T-helper 22 cell (primary cell): ENCODE measurements around the gene XPO5.
"Not testable (repeated sequence)": the region's sequence is repeated elsewhere in the genome, so short reads cannot be mapped to it uniquely, and the experiment has no call there.

Experiments
- DNase-seq: peaks from one replicate; pipeline ENCODE4 v3.0.0-alpha.2; 2020; ENCODE audit warnings: low read depth

Gene XPO5

GRCh38 chr6:43517505-43518357 lies 58.1 kb downstream of the XPO5 start:
- no peak for DNase-seq

GRCh38 chr6:43516697-43517504 lies 58.9 kb downstream of the XPO5 start, which contains the start of the genes POLR1C and YIPF3:
POLR1C (plus strand) TSS chr6:43517089; CDS start chr6:43517110, 21 bp downstream.
YIPF3 (minus strand) TSS chr6:43516926; CDS start chr6:43516807, 119 bp downstream.
- peak; percentile 92 for DNase-seq

DNA sequence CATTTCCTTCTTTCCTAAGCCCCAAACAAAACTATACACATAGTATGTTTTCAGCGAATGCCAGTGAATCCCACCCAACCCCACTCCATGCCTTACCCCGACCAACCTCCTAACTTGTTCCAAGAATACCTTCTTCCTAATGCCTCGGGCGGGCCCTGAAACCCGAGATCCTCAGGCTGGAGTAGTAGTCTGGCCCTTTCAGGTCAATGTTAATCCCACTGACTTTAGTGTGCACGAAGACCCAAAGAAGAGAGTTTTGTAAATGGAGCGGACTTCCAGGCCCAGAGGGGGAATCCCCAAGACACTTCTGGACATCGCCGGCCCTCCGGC lies 59.5 kb downstream of the XPO5 start:
- DNase-seq, result no peak

GRCh38 chr6:43515808-43516207 lies 60.0 kb downstream of the XPO5 start:
- no peak for DNase-seq

- DNase-seq, result no peak
Observed at GRCh38 chr6:43511824-43512415, 63.9 kb downstream of the XPO5 start.

- DNase-seq, result no peak
Observed at GRCh38 chr6:43510827-43511163, 65.0 kb downstream of the XPO5 start.

GRCh38 chr6:43509984-43510826 lies 65.6 kb downstream of the XPO5 start, which contains the start of gene LRRC73:
LRRC73 (minus strand) TSS chr6:43510346; CDS start chr6:43509785, 561 bp downstream.
- peak; percentile 67 for DNase-seq

GRCh38 chr6:43509142-43509983 lies 66.5 kb downstream of the XPO5 start:
- no peak for DNase-seq

- DNase-seq, result no peak
Observed at GRCh38 chr6:43508481-43509141, 67.2 kb downstream of the XPO5 start.

DNA sequence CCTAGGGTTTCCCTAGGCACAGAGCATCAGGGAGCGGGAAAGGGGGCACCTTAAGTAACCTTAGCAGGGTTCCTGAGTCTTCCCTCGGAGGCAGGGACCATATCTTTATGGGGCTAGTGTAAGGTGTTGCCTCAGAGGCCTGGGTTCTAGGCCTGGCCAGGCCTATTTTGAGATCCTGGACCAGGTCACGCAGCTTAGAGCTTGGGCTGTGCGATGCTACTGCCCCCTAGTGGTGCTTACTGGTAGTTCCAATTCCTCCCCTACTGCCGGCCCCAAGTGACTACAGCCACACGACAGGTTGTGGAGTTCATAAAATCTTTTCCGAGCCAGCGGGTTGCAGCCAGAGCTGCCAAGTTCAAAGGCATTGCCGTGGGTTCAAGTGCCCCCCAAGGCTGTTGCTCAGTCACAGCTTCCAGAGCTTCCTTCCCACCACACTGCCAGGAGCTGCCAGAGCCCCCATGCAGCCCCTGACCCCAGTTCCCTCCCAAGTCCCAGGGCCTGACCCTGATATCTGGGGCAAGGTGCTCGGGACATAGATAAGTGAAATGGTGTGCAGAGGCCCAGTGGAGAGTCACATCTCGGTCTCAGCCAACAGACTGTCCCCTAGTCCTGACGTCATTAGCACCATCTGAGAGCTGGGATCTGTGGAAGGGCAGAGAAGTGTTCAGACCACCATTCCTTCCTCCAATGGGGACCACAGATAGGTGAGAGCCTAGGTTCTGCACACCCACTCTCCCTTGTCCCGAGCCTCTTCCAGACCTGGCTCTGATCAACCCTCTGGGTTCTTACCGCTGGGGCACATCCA lies 69.0 kb downstream of the XPO5 start:
- DNase-seq, result peak; percentile 50

GRCh38 chr6:43506171-43506570 lies 69.7 kb downstream of the XPO5 start:
- DNase-seq, result no peak

GRCh38 chr6:43505718-43506117 lies 70.1 kb downstream of the XPO5 start:
- DNase-seq, result no peak

DNA sequence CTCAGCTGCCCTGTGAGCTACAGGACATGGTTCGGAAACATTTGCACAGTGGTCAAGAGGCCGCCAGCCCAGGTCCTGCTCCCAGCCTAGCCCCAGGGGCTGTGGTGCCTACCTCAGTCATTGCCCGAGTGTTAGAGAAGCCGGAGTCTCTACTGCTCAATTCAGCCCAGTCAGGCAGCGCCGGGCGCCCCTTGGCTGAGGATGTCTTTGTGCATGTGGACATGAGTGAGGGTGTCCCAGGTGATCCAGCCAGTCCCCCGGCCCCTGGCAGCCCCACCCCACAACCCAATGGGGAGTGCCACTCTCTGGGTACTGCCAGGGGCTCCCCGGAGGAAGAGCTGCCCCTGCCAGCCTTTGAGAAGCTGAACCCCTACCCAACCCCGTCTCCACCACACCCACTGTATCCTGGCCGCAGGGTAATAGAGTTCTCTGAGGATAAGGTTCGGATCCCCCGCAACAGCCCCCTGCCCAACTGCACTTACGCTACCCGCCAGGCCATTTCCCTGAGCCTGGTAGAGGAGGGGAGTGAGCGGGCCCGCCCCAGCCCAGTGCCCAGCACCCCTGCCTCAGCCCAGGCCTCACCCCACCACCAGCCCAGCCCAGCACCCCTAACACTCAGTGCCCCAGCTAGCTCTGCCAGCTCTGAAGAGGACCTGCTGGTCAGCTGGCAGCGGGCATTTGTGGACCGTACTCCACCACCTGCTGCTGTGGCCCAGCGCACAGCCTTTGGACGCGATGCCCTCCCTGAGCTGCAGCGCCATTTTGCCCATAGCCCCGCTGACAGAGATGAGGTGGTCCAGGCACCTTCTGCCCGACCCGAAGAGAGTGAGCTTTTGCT lies 70.9 kb downstream of the XPO5 start:
- no peak for DNase-seq

GRCh38 chr6:43503443-43503842 lies 72.4 kb downstream of the XPO5 start:
- DNase-seq, result no peak

DNA sequence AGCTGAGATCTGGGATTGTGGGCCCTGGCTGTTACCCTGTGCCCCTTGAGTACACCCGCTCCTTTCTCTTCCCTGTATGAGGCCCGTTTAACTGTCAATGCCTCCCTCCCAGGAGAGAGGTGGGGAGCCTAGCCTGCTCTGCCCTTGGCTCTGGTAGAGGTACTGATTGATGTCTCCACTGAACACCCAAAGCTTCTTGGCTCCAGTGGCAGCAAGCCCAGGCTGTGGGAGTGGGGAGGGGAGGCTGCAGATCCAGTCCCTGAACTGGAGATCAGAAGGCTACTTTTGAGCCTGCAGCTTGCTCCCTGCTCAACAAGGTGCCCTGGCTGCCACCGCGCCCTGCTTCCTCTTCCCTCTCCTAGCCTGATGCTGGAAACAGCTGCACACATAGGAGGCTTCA lies 73.2 kb downstream of the XPO5 start:
- no peak for DNase-seq

DNA sequence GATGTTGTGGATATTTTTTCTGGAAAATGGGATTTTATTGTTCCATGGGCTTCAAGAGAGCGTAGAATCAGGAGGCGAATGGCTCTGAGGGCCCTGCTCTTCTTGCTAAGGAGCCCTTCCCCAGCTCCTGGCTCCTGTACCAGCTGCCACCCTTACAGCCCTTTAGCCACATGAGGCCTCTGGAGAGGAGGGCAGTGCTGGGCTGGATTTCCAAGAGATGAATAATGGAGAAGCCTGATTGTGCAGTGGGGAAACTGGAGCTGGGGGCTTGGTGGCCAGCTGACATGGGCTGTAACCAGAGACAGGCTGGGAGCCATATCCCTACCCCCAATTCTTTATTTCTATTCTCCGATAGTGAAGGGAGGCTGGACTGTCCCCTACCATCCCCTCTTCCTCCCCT lies 74.9 kb downstream of the XPO5 start:
- no peak for DNase-seq

- DNase-seq, result no peak
Observed at GRCh38 chr6:43499028-43499815, 76.6 kb downstream of the XPO5 start.

GRCh38 chr6:43498291-43498690 lies 77.5 kb downstream of the XPO5 start:
- DNase-seq, result not testable (repeated sequence)
